Stimulated activated CD8-positive, alpha-beta memory T cell treated with anti-CD3 and anti-CD28 coated beads, Interleukin-4, amount 100 ng/mL, for 1 hour (primary cell): ENCODE results near the gene MED13L.
"Not testable (repeated sequence)": the region's sequence is repeated elsewhere in the genome, so short reads cannot be mapped to it uniquely, and the experiment has no call there.

ENCODE experiments used
- DNase-seq, 2 donors: peaks; one replicate each; pipeline ENCODE4 v3.0.0-alpha.2; 2020; ENCODE audit warnings: low read depth in 2 of 2, low spot score in 1 of 2

MED13L gene

DNA sequence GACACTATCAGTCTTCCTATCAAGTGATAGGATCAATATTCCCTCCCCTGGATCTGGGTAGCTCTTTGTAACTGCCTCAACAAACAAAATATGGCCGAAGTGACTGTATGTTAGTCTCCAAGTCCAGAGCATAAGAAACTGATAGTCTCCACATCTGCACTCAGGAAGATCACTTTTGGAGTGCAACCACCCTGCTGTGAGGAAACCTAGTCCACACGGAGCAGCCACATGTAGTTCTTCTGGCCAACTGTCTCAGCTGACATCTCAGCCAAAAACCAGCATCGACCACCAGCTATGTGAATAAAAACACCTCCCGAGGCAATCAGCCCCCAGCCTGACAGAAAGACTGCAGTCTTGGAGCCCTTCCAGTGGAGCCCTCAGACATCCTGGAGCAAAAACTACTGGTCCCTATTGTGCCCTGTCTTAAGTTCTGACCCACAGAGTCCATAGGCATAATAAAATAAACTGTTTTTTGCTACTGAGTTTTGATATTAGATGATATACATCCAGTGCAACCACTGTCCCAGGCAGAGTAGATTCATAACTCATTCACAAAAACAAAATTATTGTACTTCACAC, 143.8 kb downstream of the MED13L start:
- DNase-seq: no peak

DNA sequence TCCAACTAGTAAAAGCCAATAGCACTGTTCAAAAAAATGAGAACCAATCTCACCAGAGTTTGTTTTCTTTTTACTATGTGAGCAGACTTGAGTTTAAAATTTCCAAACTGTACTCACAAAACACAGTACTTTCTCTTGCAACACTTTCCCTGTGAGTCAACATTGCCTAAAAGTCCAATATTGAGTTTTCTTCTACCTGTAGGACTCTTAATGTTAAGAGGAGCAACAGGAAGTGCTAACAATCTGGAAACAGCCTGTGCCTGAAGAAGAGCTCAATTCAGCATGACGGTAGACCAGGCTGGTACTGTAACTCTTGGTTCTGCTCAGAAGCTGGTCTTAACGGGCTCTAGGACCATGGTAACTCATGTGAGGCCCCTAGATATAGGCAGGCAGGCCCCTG, 144.3 kb downstream of the MED13L start:
- no peak for DNase-seq

DNA sequence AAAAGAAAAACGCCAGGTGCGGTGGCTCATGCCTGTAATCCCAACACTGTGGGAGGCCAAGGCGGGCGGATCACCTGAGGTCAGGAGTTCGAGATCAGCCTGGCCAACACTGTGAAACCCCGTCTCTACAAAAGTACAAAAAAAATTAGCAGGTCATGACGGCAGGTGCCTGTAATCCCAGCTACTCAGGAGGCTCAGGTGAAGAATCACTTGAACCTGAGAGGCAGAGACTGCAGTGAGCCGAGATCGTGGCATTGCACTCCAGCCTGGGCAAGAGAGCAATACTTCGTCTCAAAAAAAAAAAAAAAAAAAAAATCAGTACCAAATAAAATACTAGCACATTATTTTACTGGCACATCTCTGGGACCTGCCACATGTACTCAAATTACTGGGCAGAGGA, 145.5 kb downstream of the MED13L start:
- not testable (repeated sequence) for DNase-seq

DNA sequence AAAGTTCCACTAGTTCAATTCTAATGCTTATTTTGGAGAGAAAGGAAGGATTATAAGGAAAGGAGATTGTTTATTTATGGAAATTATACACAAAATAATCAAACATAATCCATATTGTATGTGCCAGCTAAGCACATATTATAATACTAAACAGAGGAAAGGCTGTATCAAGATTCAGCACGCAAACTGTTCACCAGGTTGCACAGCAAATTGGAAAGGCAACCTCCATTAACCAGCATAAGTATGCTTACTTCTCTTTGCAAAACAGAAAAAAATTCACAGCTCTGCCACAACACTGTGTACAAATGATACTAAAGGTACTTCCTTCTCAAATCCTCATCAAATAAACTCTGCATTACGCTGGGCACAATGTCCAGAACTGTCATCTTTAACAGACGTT, 146.3 kb downstream of the MED13L start:
- no peak for DNase-seq

DNA sequence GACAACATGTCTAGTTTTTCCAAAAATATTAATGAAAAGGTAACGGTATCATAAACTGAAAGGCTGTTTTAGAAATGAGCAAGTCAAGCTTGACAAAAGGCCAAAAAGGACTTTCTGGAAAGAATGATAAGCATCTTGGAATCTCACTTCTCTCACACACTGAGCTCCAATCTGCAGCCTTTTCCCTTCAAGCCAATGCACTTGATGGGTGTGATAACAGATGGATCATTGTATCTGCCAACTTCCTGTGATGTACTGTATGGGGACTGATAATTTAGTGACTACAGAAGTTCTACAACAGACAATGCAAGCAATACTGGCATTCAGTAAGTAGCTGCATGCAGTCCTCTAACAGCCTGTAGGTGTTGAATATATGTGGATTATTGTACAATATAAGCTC, 147.1 kb downstream of the MED13L start:
- no peak for DNase-seq

DNA sequence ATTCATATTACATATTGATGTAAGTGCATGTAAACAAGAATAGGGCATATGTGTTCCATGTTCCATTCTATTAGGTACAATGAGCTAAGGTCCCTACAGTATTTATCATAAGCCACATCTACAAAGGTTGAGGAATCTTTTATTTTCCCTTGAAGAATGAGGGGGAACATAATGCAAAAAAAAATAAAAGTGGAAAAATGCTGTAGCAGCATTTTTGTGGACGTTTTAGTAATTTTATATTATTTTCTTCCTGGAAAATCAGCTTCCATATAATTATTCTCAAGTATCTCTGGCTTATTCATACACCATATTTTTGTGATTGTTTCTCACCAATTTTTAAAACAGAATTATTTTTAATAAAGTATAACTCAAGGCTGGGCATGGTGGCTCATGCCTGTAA, 148.7 kb downstream of the MED13L start:
- no peak for DNase-seq

DNA sequence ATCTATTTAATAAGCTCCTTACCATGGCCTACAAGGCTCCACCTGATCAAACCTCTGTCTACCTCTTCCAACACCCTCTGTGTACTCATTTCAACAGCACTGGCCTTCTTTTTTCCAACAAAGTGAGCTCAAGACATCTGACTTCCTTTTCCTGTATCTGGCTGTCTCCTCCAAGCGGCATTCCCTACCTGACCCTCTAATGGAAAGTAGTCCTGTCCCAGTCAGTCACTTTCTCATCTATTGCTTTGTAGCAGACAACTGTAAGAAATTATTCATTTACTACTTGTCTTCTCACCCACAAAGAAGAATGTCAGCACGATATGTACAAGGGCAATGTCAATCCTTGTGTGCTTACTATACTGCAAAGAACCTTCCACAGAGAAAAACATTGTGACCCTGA, 149.6 kb downstream of the MED13L start:
- no peak for DNase-seq

DNA sequence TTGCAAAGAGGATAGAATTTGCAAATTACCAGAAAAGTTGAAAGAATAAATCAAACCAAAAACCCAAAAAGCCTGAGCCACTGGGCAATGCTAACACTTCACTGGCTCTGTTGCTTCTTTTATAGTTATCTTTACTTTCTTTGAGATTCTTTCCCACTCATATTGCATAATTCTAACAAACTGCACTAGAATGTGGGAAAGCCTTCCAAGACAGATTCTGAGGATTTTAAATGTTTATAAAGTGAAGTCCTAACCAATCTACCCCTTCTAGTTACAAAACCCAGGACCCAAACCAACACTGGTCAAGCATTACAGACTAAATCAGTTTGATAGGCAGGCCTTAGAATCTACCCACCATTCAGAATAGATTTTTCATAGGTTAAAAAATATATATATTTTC, 150.9 kb downstream of the MED13L start:
- no peak for DNase-seq

DNA sequence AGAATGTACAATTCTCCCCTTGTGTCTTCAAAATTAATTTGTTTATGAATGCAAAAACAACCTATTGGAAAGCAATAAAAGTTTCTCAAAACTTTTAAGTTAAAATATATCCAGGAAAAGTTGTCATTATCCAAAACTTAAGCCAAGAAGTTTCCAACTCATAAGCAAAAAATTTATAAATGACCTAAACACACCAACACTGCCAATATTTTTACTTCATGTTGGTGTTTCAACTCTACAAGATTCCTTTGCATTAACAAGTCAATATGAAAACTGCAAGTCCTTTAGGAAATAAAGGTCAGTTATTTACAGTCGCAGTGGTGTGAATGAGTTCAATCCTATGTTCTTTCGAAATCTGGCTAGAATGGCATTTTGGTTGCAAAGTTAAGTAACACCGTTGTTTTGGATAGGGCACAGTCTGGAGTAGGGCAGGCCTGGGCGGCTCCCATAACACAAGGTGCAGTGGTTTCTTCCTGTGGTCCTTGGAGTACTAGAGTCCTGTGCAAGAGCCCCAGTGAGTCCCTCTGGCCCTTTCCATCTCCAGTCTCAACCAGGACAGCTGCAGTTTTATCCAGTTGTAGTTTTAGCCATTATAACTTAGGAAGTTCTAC, 151.4 kb downstream of the MED13L start:
- DNase-seq: no peak

DNA sequence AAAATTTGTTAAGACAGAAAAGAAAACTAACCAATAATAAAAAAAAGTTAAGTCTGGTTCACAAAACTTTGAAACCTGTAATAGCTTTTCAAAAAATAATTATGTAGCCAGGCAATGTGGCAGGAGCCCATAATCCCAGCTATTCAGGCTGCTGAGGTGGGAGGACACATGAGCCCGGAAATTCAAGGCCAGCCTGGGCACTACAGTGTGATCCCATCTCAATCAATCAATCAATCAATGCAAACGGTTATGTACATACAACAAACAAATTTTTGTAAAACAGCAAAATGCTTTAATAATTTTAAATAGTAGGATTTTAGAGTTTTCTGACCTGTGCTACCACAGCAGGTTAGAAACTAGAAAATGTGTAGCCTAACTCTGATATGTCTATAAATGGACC, 152.4 kb downstream of the MED13L start:
- no peak for DNase-seq

DNA sequence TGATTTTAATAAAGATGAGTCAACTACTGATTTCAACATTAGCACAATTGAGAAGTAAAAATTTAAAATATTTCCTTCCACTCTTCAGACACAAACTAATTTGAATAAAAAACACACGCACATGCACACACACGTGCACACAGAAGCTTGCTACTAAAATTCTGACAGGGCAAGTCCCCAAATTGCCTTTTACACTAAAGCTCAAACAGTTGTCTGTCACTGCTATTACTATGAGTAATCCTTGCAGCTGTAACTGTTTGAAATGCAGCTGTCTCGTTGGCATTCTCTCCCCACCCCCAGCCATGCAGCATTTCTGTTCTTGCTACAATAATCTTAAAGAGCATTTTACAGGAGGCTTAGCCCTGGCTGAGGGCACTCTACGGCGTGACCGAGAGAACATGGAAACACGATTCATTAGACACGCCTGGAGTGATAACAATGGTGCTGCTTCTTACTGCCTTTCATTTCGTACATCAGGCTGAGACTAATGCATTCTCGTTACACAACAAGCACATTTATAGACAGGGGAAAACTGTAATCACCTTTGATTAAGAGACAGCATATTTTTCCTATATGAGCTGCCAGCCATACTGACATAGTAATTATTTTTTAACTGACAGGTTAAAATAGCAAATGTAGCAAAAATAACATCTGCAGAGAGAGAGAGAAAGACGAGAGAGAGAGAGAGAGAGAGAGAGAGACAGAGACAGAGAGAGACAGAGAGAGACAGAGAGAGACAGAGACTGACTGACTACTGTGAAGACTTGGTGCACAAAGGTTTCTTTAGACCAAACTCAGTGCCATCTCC, 153.8 kb downstream of the MED13L start:
- DNase-seq: no peak

DNA sequence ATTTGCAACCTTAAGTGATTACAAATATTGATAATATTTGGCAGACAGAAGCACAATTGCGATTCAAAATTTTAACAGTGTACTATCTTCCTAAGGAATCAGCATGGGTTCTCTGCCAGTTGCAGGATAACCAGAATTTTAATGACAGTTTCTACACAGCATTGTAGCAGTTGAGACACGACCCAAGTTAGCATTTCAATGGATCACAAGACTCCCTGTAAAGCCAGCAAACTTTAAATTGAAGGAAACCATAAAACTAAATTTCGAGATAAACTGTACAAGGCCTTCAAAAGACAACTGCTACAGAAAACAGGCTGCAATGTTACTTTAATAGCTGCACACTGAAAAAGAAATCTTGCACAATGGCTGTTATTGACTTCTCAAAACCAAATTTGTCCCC, 154.9 kb downstream of the MED13L start:
- DNase-seq: no peak

DNA sequence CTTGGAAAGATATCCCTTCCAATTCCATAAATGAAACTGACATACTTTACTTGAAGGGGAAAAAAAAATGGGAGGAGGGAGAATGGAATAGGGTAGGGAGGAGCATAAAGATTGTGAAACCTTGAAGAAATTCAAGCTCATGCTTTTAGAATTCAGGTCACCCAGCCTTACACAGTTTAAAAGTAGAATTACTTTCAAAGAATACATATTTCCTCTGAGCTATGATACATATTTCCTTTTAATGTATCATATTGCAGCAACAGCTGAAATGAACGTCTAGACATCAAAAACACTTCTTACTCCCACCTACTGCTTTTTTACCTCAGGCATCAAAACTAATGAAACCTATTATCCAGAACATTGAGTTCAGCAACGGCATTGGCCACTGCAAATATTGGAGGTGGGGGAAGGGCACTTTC, 156.0 kb downstream of the MED13L start:
- DNase-seq: no peak

DNA sequence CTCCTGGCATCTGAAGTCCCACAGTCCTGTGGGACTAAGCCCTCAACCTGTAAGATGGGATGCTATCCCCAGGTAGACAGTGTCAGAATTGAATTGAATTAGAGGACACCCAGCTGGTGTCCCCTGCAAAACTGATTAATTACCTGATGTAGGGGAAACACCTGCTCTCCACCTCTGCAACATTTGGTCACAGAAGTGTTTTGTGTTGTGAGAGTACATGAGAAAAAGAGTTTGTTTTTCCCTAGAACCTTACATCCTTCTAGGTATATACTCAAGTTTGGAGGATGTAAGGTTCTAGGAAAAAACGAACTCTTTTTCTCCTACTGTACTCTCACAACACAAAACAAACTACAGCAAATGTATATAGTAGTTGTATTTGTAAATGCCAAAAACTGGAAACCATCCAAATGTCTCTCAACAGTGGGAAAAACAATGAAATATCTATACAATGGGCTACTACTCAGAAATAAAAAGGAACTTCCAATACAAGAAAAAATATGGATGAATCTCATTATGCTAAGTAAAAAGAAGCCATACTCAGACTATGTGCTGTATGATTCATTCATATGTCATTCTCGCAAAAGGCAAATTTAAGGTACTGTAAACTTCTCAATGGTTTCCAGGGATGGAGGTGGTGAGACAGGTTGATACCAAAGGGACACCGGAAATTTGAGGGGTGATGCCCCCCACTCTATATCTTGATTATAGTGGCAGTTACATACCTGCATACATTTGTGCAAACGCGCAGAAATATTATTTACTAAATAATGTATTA, 160.7 kb downstream of the MED13L start:
- DNase-seq: no peak

DNA sequence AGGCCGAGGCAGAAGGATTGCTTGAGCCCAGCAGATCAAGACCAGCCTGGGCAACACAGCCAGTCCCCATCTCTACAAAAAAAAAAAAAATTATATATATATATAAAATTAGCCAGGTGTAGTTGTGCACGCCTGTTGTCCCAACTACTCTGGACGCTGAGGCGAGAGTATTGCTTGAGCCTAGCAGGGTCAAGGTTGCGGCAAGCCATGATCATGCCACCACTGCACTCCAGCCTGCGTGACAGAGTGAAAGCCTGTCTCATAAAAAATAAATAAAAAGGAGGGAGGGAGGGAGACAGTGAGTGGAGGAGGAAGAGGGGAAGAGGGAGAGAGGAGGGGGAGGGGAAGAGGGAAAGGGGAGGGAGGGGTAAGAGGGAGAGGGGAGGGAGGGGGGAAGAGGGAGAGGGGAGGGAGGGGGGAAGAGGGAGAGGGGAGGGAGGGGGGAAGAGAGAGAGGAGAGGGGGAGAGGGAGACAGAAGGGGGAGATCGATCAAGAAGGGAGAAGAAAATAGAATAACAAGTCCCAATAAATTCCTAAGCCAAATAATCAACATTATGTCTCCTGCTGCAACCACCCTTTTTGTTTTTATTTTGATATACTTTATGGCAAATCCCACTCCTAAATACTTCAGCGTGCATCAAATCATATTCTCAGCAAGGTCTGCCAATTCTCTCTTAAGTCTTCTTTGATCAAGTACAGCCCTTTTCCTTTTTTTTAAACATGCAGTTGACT, 163.9 kb downstream of the MED13L start:
- DNase-seq: no peak

DNA sequence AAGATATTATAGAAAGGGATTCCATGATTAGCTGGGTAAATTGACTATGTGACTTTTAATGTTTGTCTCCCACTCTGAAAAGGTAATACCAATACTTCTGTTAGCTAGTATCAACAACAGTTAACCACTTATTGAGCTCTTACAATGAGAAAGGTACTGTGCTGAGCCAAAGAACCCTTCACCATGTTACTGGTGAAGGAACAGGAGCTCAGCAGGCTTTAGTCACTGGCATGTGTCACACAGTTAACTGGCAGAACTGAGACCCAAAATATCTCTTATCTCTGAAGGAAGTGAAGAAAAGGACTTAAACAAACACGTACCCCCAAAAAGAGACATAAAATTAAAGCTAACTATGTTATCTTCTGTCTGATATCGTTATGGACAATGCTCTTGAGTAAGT, 170.6 kb downstream of the MED13L start:
- DNase-seq: no peak

DNA sequence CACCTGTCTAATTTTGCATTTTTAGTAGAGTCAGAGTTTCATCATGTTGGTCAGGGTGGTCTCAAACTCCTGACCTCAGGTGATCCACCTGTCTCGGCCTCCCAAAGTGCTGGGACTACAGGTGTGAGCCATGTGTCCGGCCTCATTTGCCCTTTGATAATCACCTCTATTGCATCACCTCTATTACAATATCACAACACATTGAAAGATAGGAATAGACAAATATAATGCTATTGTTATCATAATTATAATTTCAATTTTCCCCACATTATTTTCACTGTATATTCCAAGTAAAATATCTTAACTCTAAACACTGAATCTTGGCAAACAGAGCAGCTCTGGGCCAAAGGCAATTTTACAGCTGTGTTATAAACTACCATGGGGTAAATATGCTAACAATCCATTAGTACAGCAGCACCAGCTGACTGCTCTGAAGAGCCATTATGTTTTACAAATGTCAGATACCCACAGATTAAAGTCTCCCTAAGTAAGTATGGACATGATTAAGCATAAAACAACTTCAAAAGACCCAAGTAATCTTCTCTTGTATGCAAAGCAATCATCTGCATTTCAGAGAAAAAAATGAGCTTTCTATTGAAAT, 173.2 kb downstream of the MED13L start:
- no peak for DNase-seq

DNA sequence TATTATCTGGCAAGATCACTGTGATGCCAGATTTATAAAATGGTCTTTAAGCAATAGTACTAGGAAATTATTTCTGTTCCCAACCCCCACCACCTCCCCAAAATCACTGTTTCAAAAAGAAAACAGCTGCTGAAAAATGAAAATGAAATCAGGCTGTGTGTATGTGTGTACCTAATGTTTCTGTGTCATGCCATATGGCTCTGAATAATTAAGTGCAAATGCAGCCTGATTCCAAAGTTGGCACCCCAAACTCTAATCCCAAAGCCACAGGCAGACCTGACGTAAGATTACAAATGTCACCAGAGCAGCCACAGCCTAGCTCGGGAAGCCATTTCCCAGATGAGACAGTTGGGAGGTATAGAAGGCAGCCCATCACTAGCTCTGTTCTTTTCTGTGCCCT, 175.5 kb downstream of the MED13L start:
- DNase-seq: no peak

DNA sequence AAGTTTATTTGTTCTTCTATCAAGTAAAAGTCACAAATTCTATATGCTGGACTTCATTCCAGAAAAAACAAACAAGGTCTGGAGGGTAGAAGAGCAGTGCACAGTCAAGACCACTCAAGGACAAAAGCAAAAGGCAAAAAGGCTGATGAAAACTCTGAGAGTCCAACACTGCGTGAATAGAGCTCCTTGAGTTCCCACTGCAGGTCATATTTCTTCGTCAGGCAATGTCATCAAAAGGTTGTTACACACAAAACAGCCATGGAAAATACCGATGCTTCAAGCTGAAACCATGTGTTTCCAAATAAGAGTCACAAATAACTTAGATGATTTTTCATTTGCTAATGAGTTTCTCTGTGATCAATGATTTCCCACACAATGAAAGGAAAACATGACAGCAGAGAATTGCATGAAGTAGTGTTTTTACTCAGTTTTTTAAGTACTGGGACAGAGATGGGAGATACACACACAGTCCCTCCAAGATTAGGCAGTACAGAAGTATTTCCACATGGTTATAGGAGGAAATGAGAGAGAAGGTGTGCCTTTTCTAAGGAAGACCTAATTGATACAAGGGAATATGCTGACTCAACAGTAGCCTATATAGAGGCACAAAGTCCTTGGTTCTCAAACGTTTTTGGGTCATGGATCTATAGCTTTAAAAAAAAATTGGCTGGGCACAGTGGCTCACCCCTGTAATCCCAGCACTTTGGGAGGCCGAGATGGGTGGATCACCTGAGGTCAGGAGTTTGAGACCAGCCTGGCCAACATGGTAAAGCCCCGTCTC, 177.7 kb downstream of the MED13L start:
- no peak for DNase-seq

DNA sequence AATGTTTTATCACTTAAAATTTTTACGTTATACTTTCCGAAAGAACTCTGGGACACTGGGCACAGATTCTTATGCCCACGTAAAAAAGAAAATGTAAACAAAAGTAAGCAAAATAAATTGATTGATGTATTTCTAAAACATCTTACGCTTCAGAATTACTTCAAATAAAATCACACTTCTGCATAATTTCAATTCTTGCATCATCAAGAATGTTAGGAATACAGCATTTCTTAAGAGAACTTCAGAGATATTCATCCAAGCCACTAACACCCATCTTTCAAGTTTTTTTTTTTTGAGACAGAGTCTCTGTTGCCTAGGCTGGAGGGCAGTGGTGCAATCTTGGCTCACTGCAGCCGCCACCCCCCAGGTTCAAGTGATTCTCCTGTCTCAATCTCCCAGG, 180.6 kb downstream of the MED13L start:
- no peak for DNase-seq
